PFSK-1 (cell line): Measurements from ENCODE around the gene GARS1.

Source experiments
- FOXP2 ChIP-seq: optimal IDR thresholded peaks from 2 replicates; pipeline ENCODE3; 2011; ENCODE audit warnings: borderline replicate concordance, control low read depth, inconsistent platforms; ENCODE audit not compliant: insufficient read depth; ENCODE audit errors: extremely low read length, extremely low read depth
- POLR2AphosphoS5 ChIP-seq: IDR thresholded peaks from 2 replicates; pipeline ENCODE4 v1.6.1; 2012; ENCODE audit warnings: low read depth, mild to moderate bottlenecking, control low read depth, low read length, moderate library complexity
- REST ChIP-seq, 2 experiments: IDR thresholded peaks; 2 replicates each; pipeline versions ENCODE4 v1.6.1 to v1.8.0; 2011 to 2012; ENCODE audit warnings: low read depth in 2 of 2, low read length in 2 of 2, control low read depth in 1 of 2, inconsistent platforms in 1 of 2, mild to moderate bottlenecking in 1 of 2, moderate library complexity in 1 of 2; ENCODE audit not compliant: insufficient read depth in 1 of 2
- SIN3A ChIP-seq: IDR thresholded peaks from 2 replicates; pipeline ENCODE4 v1.6.1; 2012; ENCODE audit warnings: mild to moderate bottlenecking, low read length, moderate library complexity, borderline replicate concordance; ENCODE audit not compliant: insufficient read depth
- TAF1 ChIP-seq: IDR thresholded peaks from 2 replicates; pipeline ENCODE4 v1.6.1; 2012; ENCODE audit warnings: low read length, control low read depth, borderline replicate concordance; ENCODE audit not compliant: insufficient read depth

The GARS1 gene

GRCh38 chr7:30635798-30636197 lies 41.1 kb downstream of the GARS1 start:
- TF ChIP-seq POLR2AphosphoS5 (peak; percentile 27; the same call in 1 of the 2 replicates), FOXP2 (no peak)

- no peak for TF ChIP-seq TAF1
- TF ChIP-seq POLR2AphosphoS5 = no peak
Measured at GRCh38 chr7:30642789-30643188, 48.1 kb downstream of the GARS1 start.

GRCh38 chr7:30644286-30644955 lies 49.7 kb downstream of the GARS1 start:
- TF ChIP-seq POLR2AphosphoS5 = no peak

- no peak for TF ChIP-seq REST (IDR thresholded peaks at IDR 0.05; ENCODE audit: insufficient read depth in 1 of 2, low read depth in 2 of 2, low read length in 2 of 2)
- TF ChIP-seq TAF1 = no peak
- no peak for TF ChIP-seq POLR2AphosphoS5
- no peak for TF ChIP-seq SIN3A
- no peak for TF ChIP-seq FOXP2
Measured at GRCh38 chr7:30645661-30646060, 51.0 kb downstream of the GARS1 start.

DNA sequence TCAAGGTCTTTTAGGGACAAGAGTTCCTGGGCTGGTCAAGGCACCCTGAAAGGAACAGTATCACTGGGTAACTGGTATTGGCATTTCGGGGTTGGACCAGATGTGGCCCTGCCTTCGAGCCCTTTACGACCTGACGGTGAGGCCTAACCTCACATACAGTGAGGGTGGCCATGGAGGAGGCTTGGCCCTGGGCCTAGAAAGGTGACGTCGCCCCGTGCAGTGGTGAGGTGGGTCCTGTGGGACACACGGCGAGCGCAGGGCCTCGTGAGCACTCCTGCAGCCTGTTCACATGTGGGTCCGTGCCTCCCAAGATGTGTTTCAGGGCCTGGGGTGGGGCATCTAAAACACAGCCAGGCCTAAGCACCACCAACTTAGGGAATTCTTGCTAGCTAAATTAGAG lies 51.5 kb downstream of the GARS1 start:
- no peak for TF ChIP-seq FOXP2
- no peak for TF ChIP-seq REST (IDR thresholded peaks at IDR 0.05; ENCODE audit: insufficient read depth in 1 of 2, low read depth in 2 of 2, low read length in 2 of 2)
- no peak for TF ChIP-seq TAF1
- TF ChIP-seq SIN3A = no peak
- no peak for TF ChIP-seq POLR2AphosphoS5

- TF ChIP-seq SIN3A = no peak
- TF ChIP-seq TAF1 = no peak
- no peak for TF ChIP-seq POLR2AphosphoS5
- TF ChIP-seq REST (IDR thresholded peaks at IDR 0.05; ENCODE audit: insufficient read depth in 1 of 2, low read depth in 2 of 2, low read length in 2 of 2) = no peak
- TF ChIP-seq FOXP2 = no peak
Measured at GRCh38 chr7:30647589-30648364, 53.1 kb downstream of the GARS1 start.
